NB4 (cell line): ENCODE data around the gene ANKRD31.

ENCODE experiments used
- DNase-seq: peaks from one replicate; pipeline ENCODE4 v3.0.0; 2010; ENCODE audit warnings: low read depth
- H3K4me3 ChIP-seq: one replicate; pipeline ENCODE4 v1.5.1; 2011; ENCODE audit warnings: mild to moderate bottlenecking, low read depth, low read length, moderate library complexity
- CTCF ChIP-seq: IDR thresholded peaks from one replicate; pipeline ENCODE4 v1.5.1; 2012; ENCODE audit warnings: low read depth, low read length
- MAX ChIP-seq: IDR thresholded peaks from 2 replicates; pipeline ENCODE4 v1.6.1; 2011; ENCODE audit warnings: low read depth, low read length
- MYC ChIP-seq: IDR thresholded peaks from 2 replicates; pipeline ENCODE4 v1.6.1; 2011; ENCODE audit warnings: low read depth, low read length
- POLR2A ChIP-seq: IDR thresholded peaks from 2 replicates; pipeline ENCODE4 v1.6.1; 2011; ENCODE audit warnings: mild to moderate bottlenecking; ENCODE audit not compliant: insufficient read length; ENCODE audit errors: extremely low read depth

Gene ANKRD31

GRCh38 chr5:75046366-75047142, 190.1 kb downstream of the ANKRD31 start:
- TF ChIP-seq POLR2A: no peak
- TF ChIP-seq CTCF: no peak
- no peak for DNase-seq
- no peak overlapping the region for H3K4me3 ChIP-seq

- no peak for DNase-seq
- no peak for TF ChIP-seq MYC
- TF ChIP-seq CTCF: no peak
- TF ChIP-seq POLR2A: no peak
- TF ChIP-seq MAX: no peak
- no peak overlapping the region for H3K4me3 ChIP-seq
These were observed 191.6 kb downstream of the ANKRD31 start for GRCh38 chr5:75045071-75045470.

- TF ChIP-seq CTCF (no peak), POLR2A (no peak), MAX (no peak), MYC (no peak)
- peak; percentile 17 for DNase-seq
- H3K4me3 ChIP-seq: no peak overlapping the region
These were observed 192.3 kb downstream of the ANKRD31 start for GRCh38 chr5:75044406-75044805.

GRCh38 chr5:75043633-75044264, 192.9 kb downstream of the ANKRD31 start:
- TF ChIP-seq POLR2A (no peak), MAX (no peak), MYC (no peak), CTCF (no peak)

GRCh38 chr5:75042522-75042921, 194.2 kb downstream of the ANKRD31 start:
- TF ChIP-seq CTCF (no peak), MYC (no peak), POLR2A (no peak), MAX (no peak)
- no peak overlapping the region for H3K4me3 ChIP-seq
- DNase-seq: no peak

More at GRCh38 chr5:75043633-75044264, 192.9 kb downstream of the ANKRD31 start:
- H3K4me3 ChIP-seq: no peak overlapping the region
- no peak for DNase-seq
